RWPE1 (cell line): ENCODE results near the gene GTPBP8.

ENCODE experiments used
- CTCF ChIA-PET: fragments of 350-600 bp; sonication (Branson Sonifier 250); formaldehyde crosslinking; extraction: SDS; loops from one replicate; lab custom pipeline; 2021; lab: Yijun Ruan, JAX
- POLR2A ChIA-PET: fragments of 400-600 bp; formaldehyde crosslinking; extraction: SDS; loops from one replicate; lab custom pipeline; 2020; ENCODE audit warnings: antibody characterized with exemption; ENCODE audit not compliant: low non-redundant PET; lab: Yijun Ruan, JAX
- DNase-seq: peaks from one replicate; pipeline ENCODE4 v3.0.0; 2012; ENCODE audit warnings: low spot score
- H3K27ac ChIP-seq: fragments of 450-650 bp; 2 replicates; pipeline ENCODE4 v1.5.1; 2017
- CTCF ChIP-seq: fragments of 450-650 bp; conservative IDR thresholded peaks from 2 replicates; pipeline ENCODE4 v1.5.1; 2017; ENCODE audit warnings: low read depth, mild to moderate bottlenecking

GTPBP8 gene

GRCh38 chr3:112974894-112975293 lies 15.9 kb upstream of the GTPBP8 start, which contains the start of gene CD200R1:
Gene CD200R1, minus strand, starts transcription at chr3:112975103. Its CDS starts 246 bp downstream, at chr3:112974857.
- CTCF ChIA-PET = interaction anchor here (1.1 kb wide), 1 partner anchor 240 kb away, joined by 3 read pairs; no protein-coding TSS in a partner anchor
- POLR2A ChIA-PET = no interaction called here
- DNase-seq = no peak
- H3K27ac ChIP-seq = no peak within 1 kb of the TSS
- no peak for TF ChIP-seq CTCF

GRCh38 chr3:112976001-112976400 lies 14.8 kb upstream of the GTPBP8 start:
- no peak for DNase-seq
- POLR2A ChIA-PET = no interaction called here
- TF ChIP-seq CTCF = no peak
- no peak overlapping the region for H3K27ac ChIP-seq
- CTCF ChIA-PET = interaction anchor here (1.0 kb wide), 1 partner anchor 334 kb away, joined by 4 read pairs; no protein-coding TSS in a partner anchor

GRCh38 chr3:112976953-112977352 lies 13.8 kb upstream of the GTPBP8 start:
- TF ChIP-seq CTCF = no peak
- ChIA-PET CTCF (no interaction called here), POLR2A (no interaction called here)
- no peak for DNase-seq
- H3K27ac ChIP-seq = no peak overlapping the region

- CTCF ChIA-PET = interaction anchor here (0.6 to 2.2 kb wide), 9 partner anchors 12 to 1343 kb away, joined by 3 to 12 read pairs (median 4); partner anchors contain the start of gene GTPBP8
- peak; percentile 70 for TF ChIP-seq CTCF
- POLR2A ChIA-PET = no interaction called here
- H3K27ac ChIP-seq = no peak overlapping the region
- DNase-seq = peak; percentile 20
These were observed 11.4 kb upstream of the GTPBP8 start for GRCh38 chr3:112979244-112979832.

DNA sequence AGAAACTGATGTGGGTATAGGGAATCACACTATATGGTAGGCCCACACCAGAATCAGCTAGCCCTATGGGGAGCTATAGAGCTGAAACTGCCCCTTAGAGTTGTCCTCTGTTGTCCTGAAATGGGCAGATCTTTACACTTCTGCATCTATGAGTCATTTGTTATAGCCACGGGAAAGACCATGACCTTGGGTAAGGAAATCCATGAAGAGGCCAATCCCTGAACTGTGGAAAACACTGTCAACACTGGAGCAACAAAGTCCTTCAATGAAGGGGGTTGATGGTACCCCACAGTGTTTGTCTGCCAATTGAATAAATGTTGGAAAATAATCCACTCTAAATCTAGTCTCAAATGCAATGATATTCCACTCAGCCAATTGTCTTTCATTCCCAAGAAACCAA lies 10.7 kb upstream of the GTPBP8 start:
- POLR2A ChIA-PET = no interaction called here
- CTCF ChIA-PET = interaction anchor here (0.6 to 2.2 kb wide), 5 partner anchors 11 to 864 kb away, joined by 3 to 12 read pairs (median 4); partner anchors contain the start of gene GTPBP8
- H3K27ac ChIP-seq = no peak overlapping the region
- no peak for DNase-seq
- no peak for TF ChIP-seq CTCF

DNA sequence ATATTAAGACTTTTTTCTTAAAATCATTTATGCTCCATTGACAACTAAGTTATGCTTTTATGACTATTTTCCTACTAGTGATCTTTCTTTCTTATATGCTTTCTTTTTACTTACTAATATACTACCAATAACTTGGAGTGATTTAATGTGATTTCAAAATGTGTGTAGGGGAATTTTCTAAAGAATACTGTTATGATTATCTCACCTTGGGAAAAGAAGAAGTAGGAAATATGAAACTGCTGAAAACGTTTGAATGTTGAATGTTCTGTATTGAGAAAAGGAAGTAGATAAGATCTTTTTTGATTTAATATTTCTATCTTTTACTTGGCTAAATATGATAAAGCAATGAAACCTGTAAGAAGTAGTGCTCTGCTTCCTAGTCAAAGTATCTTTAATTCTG lies 8.1 kb upstream of the GTPBP8 start:
- no peak for DNase-seq
- H3K27ac ChIP-seq = no peak overlapping the region
- TF ChIP-seq CTCF = no peak
- ChIA-PET CTCF (interaction anchor here (0.6 kb wide), 1 partner anchor 197 kb away, joined by 3 read pairs; no protein-coding TSS in a partner anchor), POLR2A (no interaction called here)
